Stimulated activated CD4-positive, alpha-beta T cell treated with anti-CD3 and anti-CD28 coated beads, TNF-alpha, amount 100 ng/mL, for 4 hours (primary cell): Measurements from ENCODE around the gene WDFY1.
"Not testable (repeated sequence)": the region's sequence is repeated elsewhere in the genome, so short reads cannot be mapped to it uniquely, and the experiment has no call there.

Experiments used
- DNase-seq, 3 experiments: peaks; one replicate each; pipeline ENCODE4 v3.0.0-alpha.2; 2020; ENCODE audit warnings: low read depth in 3 of 3

WDFY1 gene

GRCh38 chr2:223896833-223897311 lies 48.3 kb downstream of the WDFY1 start:
- DNase-seq, result no peak

GRCh38 chr2:223894968-223895367 lies 50.2 kb downstream of the WDFY1 start:
- DNase-seq, result no peak

DNA sequence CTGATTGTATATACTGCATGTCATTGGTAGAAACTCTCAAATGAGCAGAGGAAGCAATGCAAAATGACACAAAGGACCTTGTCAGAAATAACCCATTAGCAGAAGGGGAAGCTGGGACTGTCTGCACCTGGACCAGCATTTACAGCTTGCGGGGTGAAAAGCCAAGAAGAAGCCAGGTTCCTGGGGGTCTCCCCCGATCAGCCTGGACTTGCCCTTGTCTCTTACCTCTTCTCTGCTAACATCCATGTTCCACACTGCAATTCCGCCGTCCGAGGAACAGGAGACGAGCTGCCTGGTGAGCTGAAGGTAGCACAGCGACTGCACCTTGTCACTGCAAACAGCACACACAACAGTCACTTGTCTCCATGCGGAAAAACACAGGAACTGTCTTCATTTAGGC lies 51.1 kb downstream of the WDFY1 start:
- no peak for DNase-seq

DNA sequence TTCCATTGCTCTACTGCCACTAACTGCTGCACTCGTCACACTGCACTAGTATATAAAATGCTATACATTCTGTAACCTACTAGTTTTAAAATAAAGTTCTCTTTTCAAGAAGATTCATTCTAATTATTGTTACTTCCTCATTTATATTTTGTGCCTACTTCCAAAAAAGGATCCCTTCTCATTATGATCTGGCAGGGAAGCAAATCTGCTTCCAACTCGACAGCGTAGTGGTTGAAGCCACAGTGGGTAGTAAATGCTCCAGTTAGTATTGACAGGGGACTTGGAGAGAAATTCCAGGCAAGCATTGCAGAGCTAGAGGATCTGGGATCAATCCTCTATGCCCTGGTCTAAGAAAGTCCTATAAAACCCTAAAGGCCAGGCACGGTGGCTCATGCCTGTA lies 54.4 kb downstream of the WDFY1 start:
- no peak for DNase-seq

- DNase-seq, result no peak
Measured at GRCh38 chr2:223889229-223889628, 55.9 kb downstream of the WDFY1 start.

- DNase-seq, result no peak
Measured at GRCh38 chr2:223888251-223888650, 56.9 kb downstream of the WDFY1 start.

DNA sequence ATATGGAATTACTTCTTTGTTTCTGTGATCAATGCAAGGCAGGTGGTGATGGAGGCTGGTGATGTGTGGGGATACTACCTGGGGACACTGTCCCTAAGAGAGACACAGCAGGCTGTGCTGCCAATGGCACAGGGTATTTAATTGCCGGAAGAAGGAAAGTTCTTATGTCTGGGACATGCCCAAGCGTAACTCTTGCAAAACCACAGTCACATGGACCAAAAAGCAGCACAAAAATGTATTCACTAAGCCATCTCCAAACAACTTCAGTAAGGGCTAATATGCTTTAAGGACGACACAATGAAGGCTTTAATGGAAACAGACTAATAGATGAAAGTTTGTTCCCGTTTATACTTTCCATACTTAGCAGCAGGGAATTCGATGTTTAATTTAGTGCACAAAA lies 58.0 kb downstream of the WDFY1 start:
- no peak for DNase-seq

GRCh38 chr2:223886726-223887125 lies 58.4 kb downstream of the WDFY1 start:
- DNase-seq, result no peak

- no peak for DNase-seq
Measured at GRCh38 chr2:223884399-223884798, 60.7 kb downstream of the WDFY1 start.

GRCh38 chr2:223882715-223883114 lies 62.4 kb downstream of the WDFY1 start:
- DNase-seq, result no peak

GRCh38 chr2:223880796-223881195 lies 64.3 kb downstream of the WDFY1 start:
- DNase-seq, result no peak

DNA sequence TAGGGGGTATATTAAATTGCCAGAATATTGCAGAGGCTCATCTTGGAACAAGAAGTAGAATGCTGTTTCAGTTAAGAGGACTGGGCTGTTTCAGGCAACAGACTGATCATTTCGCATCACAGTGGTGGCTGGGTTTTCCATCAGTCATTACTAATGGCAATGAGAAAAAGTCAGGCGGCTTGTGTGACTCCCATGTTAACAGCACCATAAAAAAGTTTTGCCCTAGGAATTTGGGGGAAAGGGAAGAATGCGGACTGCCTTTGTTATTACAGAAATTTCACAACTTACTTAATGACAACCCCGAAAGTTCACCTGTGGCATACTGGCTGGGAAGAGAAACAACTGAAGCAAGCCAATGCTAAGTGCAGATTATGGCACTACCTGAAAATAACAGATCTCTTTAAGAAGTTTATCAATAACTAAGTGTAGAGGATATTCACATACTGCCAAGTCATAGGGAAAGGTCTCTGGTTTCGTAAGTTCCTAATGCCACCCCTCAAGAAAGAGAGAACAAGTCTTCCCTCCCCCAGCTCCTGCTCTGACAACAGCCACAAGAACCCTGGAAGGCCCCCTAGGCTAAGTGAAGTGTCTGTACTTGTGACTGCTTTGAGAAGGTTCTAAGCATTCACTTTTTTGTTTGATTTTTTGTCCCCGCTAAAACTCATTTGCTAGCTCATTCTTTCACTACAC lies 67.3 kb downstream of the WDFY1 start:
- no peak for DNase-seq

GRCh38 chr2:223873672-223874071 lies 71.5 kb downstream of the WDFY1 start:
- DNase-seq, result no peak

GRCh38 chr2:223872772-223873171 lies 72.4 kb downstream of the WDFY1 start:
- not testable (repeated sequence) for DNase-seq

DNA sequence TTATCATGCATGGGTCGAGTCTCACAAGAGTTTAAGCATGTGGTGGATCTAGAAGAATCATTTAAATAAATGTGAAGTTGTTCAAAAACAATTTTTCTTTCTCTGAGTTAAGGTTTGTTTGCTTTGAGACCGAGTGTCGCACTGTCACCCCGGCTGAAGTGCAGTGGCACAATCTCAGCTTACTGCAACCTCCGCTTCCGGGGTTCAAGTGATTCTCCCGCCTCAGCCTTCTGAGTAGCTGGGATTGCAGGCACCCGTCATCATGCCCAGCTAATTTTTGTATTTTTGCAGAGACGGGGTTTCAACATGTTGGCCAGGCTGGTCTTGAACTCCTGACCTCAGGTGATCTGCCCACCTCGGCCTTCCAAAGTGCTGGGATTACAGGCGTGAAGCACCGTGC lies 73.5 kb downstream of the WDFY1 start:
- not testable (repeated sequence) for DNase-seq

DNA sequence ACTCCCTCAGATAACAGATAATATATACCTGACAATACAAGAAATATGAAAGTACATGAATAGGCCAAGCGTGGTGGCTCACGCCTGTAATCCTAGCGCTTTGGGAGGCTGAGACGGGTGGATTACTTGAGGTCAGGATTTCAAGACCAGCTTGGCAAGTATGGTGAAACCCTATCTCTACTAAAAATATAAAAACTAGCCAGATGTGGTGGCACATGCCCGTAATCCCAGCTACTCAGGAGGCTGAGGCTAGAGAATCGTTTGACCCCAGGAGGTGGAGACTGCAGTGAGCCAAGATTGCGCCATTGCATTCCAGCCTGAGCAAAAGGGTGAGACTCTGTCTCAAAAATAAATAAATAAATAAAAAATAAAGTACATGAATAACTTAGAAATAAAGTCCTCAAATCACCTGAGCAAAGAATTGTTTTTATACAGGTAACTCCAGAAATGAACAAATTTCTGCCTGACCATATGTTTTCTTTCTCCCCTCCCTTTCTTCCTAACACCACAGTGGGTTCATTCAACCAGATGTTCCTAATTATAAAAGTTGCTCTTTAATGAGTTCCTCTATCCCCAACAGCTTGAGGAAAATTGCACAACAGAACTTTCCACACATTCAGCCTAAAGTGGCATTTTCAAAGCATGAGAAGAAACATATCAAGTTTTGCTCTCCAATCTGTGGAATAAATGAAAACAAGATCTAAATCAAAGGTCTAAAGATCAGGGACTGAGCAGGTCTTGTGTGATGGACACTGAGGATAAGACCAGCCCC lies 74.1 kb downstream of the WDFY1 start:
- no peak for DNase-seq

DNA sequence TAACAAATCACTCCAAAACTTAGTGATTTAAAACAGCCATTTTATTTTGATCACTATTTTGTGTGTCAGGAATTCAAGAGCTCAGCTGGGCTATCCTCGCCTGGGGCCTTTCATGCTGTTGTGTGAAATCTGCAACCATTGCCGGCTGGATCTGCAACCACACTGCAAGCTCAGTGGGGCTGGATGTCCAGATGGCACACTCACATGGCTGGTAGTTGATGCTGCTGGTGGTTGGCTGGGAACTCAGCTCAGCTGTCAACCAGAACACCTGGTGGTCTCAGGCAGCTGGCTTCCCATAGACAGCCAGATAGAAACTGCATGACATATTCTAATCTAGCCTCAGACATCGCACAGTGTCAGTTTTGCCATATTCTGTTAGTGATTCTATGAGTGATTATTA lies 77.1 kb downstream of the WDFY1 start:
- no peak for DNase-seq

GRCh38 chr2:223865907-223866508 lies 79.1 kb downstream of the WDFY1 start:
- no peak for DNase-seq

- no peak for DNase-seq
Measured at GRCh38 chr2:223865124-223865523, 80.0 kb downstream of the WDFY1 start.

GRCh38 chr2:223863491-223863890 lies 81.6 kb downstream of the WDFY1 start:
- DNase-seq, result no peak

DNA sequence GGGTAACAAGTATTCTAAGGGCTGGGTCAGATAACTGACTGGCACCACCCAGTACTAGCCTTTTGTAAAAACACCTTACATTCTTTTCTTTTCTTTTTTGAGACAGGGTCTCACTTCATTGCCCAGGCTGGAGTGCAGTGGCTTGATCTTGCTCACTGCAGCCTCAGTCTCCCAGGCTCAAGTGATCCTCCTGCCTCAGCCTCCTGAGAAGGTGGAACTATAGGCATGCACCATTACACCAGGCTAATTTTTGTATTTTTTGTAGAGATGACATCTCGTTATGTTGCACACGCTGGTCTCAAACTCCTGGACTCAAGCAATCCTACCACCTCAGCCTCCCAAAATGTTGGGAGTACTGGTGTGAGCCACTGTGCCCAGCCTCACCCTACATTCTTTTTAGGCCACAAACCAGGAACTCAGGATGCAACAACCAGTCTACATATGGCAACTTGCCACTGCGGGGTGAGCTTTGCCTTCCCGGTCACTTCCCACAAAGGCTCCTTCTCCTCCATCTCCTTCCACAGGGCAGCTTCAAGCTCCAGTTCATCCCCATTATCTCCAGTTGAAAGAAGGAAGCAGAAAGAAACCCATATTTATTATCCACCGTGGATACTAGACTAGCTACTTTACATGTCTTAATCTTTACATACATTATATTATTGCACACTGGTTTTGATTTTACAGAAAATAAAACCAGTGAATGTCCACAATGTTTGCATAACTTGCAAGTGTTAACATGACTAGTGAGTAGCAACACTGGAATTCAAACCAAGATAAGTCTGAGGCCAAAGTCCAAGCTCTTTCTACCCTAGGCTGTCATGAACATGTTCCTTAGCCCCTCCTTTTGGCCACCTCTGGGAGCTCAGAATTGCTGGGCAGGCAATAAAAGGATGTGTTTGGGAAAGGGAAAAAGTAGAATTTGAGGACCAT lies 84.1 kb downstream of the WDFY1 start:
- no peak for DNase-seq

- DNase-seq, result no peak
Measured at GRCh38 chr2:223859070-223859469, 86.1 kb downstream of the WDFY1 start.
